Activated CD8-positive, alpha-beta memory T cell treated with anti-CD3 and anti-CD28 coated beads for 36 hours (primary cell): ENCODE measurements around the gene APCS. TPM values are rescaled to one million over a fixed set of nuclear protein-coding genes. Genes with fewer than 3 reads are reported as not detected.

Experiments
- total RNA-seq, 2 experiments: library from RNA; stranded (reverse); gene quantifications; one replicate each; pipeline ENCODE4 v1.2.3, GENCODE V29; 2021

APCS gene
- total RNA-seq, 2 experiments from 2014 or later, result not detected

Other genes starting within 250 kb of the APCS start
- not detected for gene OR10J4, start 155.6 kb upstream of the APCS start, total RNA-seq
- gene OR10J1, start 148.1 kb upstream of the APCS start, total RNA-seq, result not detected
- not detected for gene OR10J5, start 51.8 kb upstream of the APCS start, total RNA-seq
- gene CRP, start 126.8 kb downstream of the APCS start, total RNA-seq, result not detected
- gene DUSP23, start 193.1 kb downstream of the APCS start, total RNA-seq, result 10 to 100 TPM; 36.9 to 38.6 TPM
- under 1 TPM; 0.21 to 0.40 TPM for gene FCRL6, start 214.5 kb downstream of the APCS start, total RNA-seq
- 1 to 10 TPM; 2.8 to 3.6 TPM for gene SLAMF8, start 239.0 kb downstream of the APCS start, total RNA-seq